Fibroblast of lung (primary cell): ENCODE results near the gene ITPKB. TPM values are rescaled to one million over a fixed set of nuclear protein-coding genes. Genes with fewer than 3 reads are reported as not detected.
"Not testable (repeated sequence)": the region's sequence is repeated elsewhere in the genome, so short reads cannot be mapped to it uniquely, and the experiment has no call there.

Experiments used
- DNase-seq, 2 donors: peaks; one replicate each; pipeline versions ENCODE4 v3.0.0 to v3.0.0-alpha.2; 2010; ENCODE audit warnings: low read depth in 2 of 2
- H2AFZ ChIP-seq: 2 replicates; pipeline ENCODE4 v1.5.1; 2012; ENCODE audit warnings: low read length, control low read depth, inconsistent platforms
- H3K27ac ChIP-seq: 2 replicates; pipeline ENCODE4 v1.5.1; 2011; ENCODE audit warnings: low read length, control low read depth; ENCODE audit not compliant: insufficient read depth
- H3K27me3 ChIP-seq: 2 replicates; pipeline ENCODE4 v1.5.1; 2011; ENCODE audit warnings: mild to moderate bottlenecking, low read length; ENCODE audit not compliant: control insufficient read depth, insufficient read depth
- H3K36me3 ChIP-seq: 2 replicates; pipeline ENCODE4 v1.5.1; 2011; ENCODE audit warnings: low read length; ENCODE audit not compliant: control insufficient read depth, insufficient read depth
- H3K4me1 ChIP-seq: 2 replicates; pipeline ENCODE4 v1.5.1; 2011; ENCODE audit warnings: low read length; ENCODE audit not compliant: control insufficient read depth, insufficient read depth; ENCODE audit errors: extremely low read depth
- H3K4me2 ChIP-seq: 2 replicates; pipeline ENCODE4 v1.5.1; 2011; ENCODE audit warnings: low read length, control low read depth; ENCODE audit not compliant: insufficient read depth; ENCODE audit errors: extremely low read depth
- H3K4me3 ChIP-seq, 4 experiments: fragments of 200-600 bp in 1 of 4; sonication (generic) in 1 of 4; replicated peaks in 1 of 4; 2 replicates each; pipeline ENCODE4 v1.5.1; 2011 to 2016; ENCODE audit warnings: low read length in 4 of 4, low read depth in 3 of 4, mild to moderate bottlenecking in 3 of 4, control low read depth in 2 of 4, inconsistent platforms in 1 of 4, mixed read lengths in 1 of 4; ENCODE audit not compliant: insufficient read depth in 1 of 4; ENCODE audit errors: control extremely low read depth in 1 of 4
- H3K79me2 ChIP-seq: 2 replicates; pipeline ENCODE4 v1.5.1; 2012; ENCODE audit warnings: mild to moderate bottlenecking, low read length, inconsistent platforms; ENCODE audit not compliant: control insufficient read depth, insufficient read depth
- H3K9ac ChIP-seq: 2 replicates; pipeline ENCODE4 v1.5.1; 2011; ENCODE audit warnings: mild to moderate bottlenecking, low read length, control low read depth; ENCODE audit not compliant: insufficient read depth
- H3K9me3 ChIP-seq: 2 replicates; pipeline ENCODE4 v1.5.1; 2012; ENCODE audit warnings: low read depth, low read length; ENCODE audit not compliant: control insufficient read depth, insufficient read depth
- H4K20me1 ChIP-seq: 2 replicates; pipeline ENCODE4 v1.5.1; 2011; ENCODE audit warnings: low read length; ENCODE audit not compliant: control insufficient read depth, insufficient read depth; ENCODE audit errors: extremely low read depth
- EZH2 ChIP-seq: IDR thresholded peaks from 2 replicates; pipeline ENCODE4 v1.5.1; 2012; ENCODE audit warnings: low read length, control low read depth, mild to moderate bottlenecking; ENCODE audit errors: missing control alignments
- polyA plus RNA-seq, 2 donors: library from polyadenylated mRNA; depleted of rRNA in 1 of 2; stranded (reverse) in 1 of 2; unstranded in 1 of 2; fragments of >200 nt; gene quantifications; 2 replicates each; pipeline ENCODE4 v1.2.1, GENCODE V29; 2011 to 2012; ENCODE audit warnings: missing spikeins in 1 of 2
- total RNA-seq: library from RNA; depleted of rRNA; stranded (reverse); fragments of >200 nt; gene quantifications from 2 replicates; pipeline ENCODE4 v1.2.1, GENCODE V29; 2014
- TF ChIP-seq, protein P1 (sequence below), 2 donors: IDR thresholded peaks in 1 of 2; conservative IDR thresholded peaks in 1 of 2; 1 replicate in 1 of 2; 2 replicates in 1 of 2; pipeline ENCODE4 v1.5.1; 2011 to 2012; ENCODE audit warnings: low read length in 2 of 2, control low read depth in 1 of 2, inconsistent platforms in 1 of 2, low read depth in 1 of 2, mild to moderate bottlenecking in 1 of 2

ITPKB gene
- total and polyA plus RNA-seq, 2 donors (not counting 1 experiment from before 2014, with no cell fraction given), result 10.2 to 32.4 TPM

- H3K27me3 ChIP-seq, result no peaks in the 10 kb centered on the region
- no peaks in the 10 kb centered on the region for H3K9me3 ChIP-seq
- no peak overlapping the region for H2AFZ ChIP-seq
- DNase-seq, result no peak
- H3K36me3 ChIP-seq, result no peaks in the 10 kb centered on the region
- H3K79me2 ChIP-seq, result no peaks in the 10 kb centered on the region
- TF ChIP-seq, protein P1, sequence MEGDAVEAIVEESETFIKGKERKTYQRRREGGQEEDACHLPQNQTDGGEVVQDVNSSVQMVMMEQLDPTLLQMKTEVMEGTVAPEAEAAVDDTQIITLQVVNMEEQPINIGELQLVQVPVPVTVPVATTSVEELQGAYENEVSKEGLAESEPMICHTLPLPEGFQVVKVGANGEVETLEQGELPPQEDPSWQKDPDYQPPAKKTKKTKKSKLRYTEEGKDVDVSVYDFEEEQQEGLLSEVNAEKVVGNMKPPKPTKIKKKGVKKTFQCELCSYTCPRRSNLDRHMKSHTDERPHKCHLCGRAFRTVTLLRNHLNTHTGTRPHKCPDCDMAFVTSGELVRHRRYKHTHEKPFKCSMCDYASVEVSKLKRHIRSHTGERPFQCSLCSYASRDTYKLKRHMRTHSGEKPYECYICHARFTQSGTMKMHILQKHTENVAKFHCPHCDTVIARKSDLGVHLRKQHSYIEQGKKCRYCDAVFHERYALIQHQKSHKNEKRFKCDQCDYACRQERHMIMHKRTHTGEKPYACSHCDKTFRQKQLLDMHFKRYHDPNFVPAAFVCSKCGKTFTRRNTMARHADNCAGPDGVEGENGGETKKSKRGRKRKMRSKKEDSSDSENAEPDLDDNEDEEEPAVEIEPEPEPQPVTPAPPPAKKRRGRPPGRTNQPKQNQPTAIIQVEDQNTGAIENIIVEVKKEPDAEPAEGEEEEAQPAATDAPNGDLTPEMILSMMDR (conservative IDR thresholded peaks at IDR 0.05 in 1 of 2, IDR thresholded peaks at IDR 0.05 in 1 of 2; ENCODE audit: low read depth in 1 of 2, low read length in 2 of 2), result no peak
- no peak for TF ChIP-seq EZH2
- H3K4me3 ChIP-seq, result no peak overlapping the region
- H3K4me1 ChIP-seq, result no peaks in the 10 kb centered on the region
- H3K4me2 ChIP-seq, result no peak overlapping the region
- no peaks in the 10 kb centered on the region for H4K20me1 ChIP-seq
- no peak overlapping the region for H3K27ac ChIP-seq
- H3K9ac ChIP-seq, result no peak overlapping the region
These were observed 16.0 kb downstream of the ITPKB start for GRCh38 chr1:226722901-226723656.

DNA sequence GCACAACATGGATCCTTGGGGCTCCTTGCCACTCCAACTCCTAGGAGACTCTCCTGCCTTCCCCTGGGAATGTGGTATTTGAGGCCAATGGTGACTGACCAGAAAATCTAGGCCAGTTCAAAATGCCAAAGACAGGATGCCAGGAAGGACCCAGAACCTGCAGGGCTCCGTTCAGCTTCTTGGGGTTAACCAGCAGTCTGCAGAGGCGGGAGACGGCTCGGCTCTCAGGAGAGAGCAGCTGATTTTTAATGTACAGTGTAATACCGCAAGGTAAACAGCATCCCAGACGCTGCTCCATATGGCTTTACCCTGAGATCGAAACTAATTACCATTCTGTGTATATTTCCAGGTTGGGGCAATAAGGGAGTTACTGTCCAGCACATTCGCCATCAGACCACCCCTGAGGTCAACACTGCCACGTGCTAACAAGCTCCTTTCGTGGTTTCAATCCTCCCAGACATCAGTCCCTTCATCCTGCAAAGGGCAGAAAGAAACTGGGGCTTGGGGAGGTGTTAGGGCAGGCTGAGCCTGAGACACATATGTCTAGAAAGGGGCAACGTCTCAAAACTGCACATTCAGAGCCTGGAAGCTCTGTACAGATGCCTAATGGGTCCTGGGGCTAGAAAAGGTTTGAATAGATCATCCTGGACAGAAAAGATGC, 16.7 kb downstream of the ITPKB start:
- no peaks in the 10 kb centered on the region for H4K20me1 ChIP-seq
- H2AFZ ChIP-seq, result no peak overlapping the region
- no peaks in the 10 kb centered on the region for H3K27me3 ChIP-seq
- H3K9ac ChIP-seq, result no peak overlapping the region
- no peak overlapping the region for H3K4me2 ChIP-seq
- no peaks in the 10 kb centered on the region for H3K36me3 ChIP-seq
- no peaks in the 10 kb centered on the region for H3K4me1 ChIP-seq
- H3K27ac ChIP-seq, result no peak overlapping the region
- H3K79me2 ChIP-seq, result no peaks in the 10 kb centered on the region
- H3K9me3 ChIP-seq, result no peaks in the 10 kb centered on the region
- H3K4me3 ChIP-seq, result no peak overlapping the region
- TF ChIP-seq, protein P1 (conservative IDR thresholded peaks at IDR 0.05 in 1 of 2, IDR thresholded peaks at IDR 0.05 in 1 of 2; ENCODE audit: low read depth in 1 of 2, low read length in 2 of 2), result no peak
- TF ChIP-seq EZH2, result no peak
- no peak for DNase-seq

- H3K9ac ChIP-seq, H3K9me3 ChIP-seq, DNase-seq, H4K20me1 ChIP-seq, H3K36me3 ChIP-seq, H3K79me2 ChIP-seq, H2AFZ ChIP-seq, H3K4me3 ChIP-seq, H3K4me2 ChIP-seq, H3K27me3 ChIP-seq, H3K27ac ChIP-seq, H3K4me1 ChIP-seq: not testable (repeated sequence)
These were observed 18.5 kb downstream of the ITPKB start for GRCh38 chr1:226720574-226720973.
